Nephron progenitor cell (in vitro differentiated cells): ENCODE measurements around the gene SIPA1L3.

Experiments
- DNase-seq: peaks from one replicate; pipeline ENCODE4 v3.0.0; 2021
- H3K27ac Mint-ChIP-seq: 2 replicates; pipeline ENCODE4 v1.8.0; 2021; ENCODE audit warnings: mild to moderate bottlenecking, moderate library complexity, mixed read lengths
- H3K27me3 Mint-ChIP-seq: 2 replicates; pipeline ENCODE4 v1.8.0; 2021; ENCODE audit warnings: mild to moderate bottlenecking, low read depth, mixed read lengths; ENCODE audit not compliant: poor library complexity
- H3K36me3 Mint-ChIP-seq: 2 replicates; pipeline ENCODE4 v1.8.0; 2021; ENCODE audit warnings: low read depth, mixed read lengths
- H3K4me1 Mint-ChIP-seq: 2 replicates; pipeline ENCODE4 v1.8.0; 2021; ENCODE audit warnings: mixed read lengths
- H3K4me3 Mint-ChIP-seq: 2 replicates; pipeline ENCODE4 v1.8.0; 2021; ENCODE audit warnings: mild to moderate bottlenecking, moderate library complexity, mixed read lengths
- H3K9me3 Mint-ChIP-seq: 2 replicates; pipeline ENCODE4 v1.8.0; 2021; ENCODE audit warnings: mild to moderate bottlenecking, moderate library complexity, mixed read lengths
- TF ChIP-seq, protein P1 (sequence below): fragments of 200-600 bp; sonication (generic); IDR thresholded peaks from 2 replicates; pipeline ENCODE4 v1.5.0; 2021; ENCODE audit warnings: antibody characterized with exemption

The SIPA1L3 gene

DNA sequence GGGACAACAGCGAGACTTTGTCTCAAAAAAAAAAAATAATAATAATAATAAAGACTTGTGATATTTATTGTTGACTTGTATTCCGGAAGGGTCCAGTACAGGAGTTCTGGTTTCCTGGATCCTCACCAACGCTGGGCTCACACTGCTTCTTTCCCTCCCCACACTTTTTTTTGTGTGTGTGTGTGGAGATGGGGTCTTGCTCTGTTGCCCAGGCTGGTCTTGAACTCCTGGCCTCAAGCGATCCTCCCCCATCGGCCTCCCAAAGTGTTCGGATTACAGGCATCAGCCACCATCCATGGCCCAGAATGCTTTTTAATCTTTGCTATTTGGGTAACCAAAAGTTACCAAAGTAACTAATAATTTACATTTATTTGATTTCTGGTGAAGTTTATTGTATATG lies 39.1 kb downstream of the SIPA1L3 start:
- Mint-ChIP-seq H3K4me1 (peaks cover 40% of the 10 kb centered on the region), H3K4me3 (no peak overlapping the region), H3K9me3 (peaks cover 7% of the 10 kb centered on the region), H3K36me3 (peaks cover 30% of the 10 kb centered on the region), H3K27me3 (peaks cover 5% of the 10 kb centered on the region), H3K27ac (no peak overlapping the region)
- TF ChIP-seq, protein P1, sequence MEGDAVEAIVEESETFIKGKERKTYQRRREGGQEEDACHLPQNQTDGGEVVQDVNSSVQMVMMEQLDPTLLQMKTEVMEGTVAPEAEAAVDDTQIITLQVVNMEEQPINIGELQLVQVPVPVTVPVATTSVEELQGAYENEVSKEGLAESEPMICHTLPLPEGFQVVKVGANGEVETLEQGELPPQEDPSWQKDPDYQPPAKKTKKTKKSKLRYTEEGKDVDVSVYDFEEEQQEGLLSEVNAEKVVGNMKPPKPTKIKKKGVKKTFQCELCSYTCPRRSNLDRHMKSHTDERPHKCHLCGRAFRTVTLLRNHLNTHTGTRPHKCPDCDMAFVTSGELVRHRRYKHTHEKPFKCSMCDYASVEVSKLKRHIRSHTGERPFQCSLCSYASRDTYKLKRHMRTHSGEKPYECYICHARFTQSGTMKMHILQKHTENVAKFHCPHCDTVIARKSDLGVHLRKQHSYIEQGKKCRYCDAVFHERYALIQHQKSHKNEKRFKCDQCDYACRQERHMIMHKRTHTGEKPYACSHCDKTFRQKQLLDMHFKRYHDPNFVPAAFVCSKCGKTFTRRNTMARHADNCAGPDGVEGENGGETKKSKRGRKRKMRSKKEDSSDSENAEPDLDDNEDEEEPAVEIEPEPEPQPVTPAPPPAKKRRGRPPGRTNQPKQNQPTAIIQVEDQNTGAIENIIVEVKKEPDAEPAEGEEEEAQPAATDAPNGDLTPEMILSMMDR, result no peak
- DNase-seq, result no peak

DNA sequence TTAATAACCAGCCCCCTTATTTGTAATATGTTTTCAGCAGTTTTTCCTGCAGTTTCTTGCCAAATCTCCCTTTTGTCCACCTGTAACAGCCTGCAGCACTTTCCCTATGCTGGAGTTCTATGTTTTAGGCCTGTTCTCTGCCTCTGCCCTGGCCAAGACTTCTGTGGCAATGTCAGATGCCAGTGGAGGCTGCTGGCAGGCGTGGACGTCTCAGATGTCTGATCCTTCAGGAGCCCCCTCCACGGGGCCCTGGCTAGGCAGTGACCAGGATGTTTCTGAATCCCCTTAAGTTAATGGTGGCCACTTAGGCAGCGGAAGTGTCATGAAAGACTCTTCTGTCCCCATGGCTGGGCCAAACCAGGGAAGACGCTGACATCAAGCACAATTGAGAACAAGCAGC lies 40.8 kb downstream of the SIPA1L3 start:
- no peak overlapping the region for H3K4me3 Mint-ChIP-seq
- peaks cover 26% of the 10 kb centered on the region for H3K4me1 Mint-ChIP-seq
- H3K27me3 Mint-ChIP-seq, result peaks cover 5% of the 10 kb centered on the region
- peaks cover 9% of the 10 kb centered on the region for H3K9me3 Mint-ChIP-seq
- TF ChIP-seq, protein P1, result no peak
- peaks cover 32% of the 10 kb centered on the region for H3K36me3 Mint-ChIP-seq
- no peak for DNase-seq
- peak overlapping the region; percentile 88 for H3K27ac Mint-ChIP-seq

DNA sequence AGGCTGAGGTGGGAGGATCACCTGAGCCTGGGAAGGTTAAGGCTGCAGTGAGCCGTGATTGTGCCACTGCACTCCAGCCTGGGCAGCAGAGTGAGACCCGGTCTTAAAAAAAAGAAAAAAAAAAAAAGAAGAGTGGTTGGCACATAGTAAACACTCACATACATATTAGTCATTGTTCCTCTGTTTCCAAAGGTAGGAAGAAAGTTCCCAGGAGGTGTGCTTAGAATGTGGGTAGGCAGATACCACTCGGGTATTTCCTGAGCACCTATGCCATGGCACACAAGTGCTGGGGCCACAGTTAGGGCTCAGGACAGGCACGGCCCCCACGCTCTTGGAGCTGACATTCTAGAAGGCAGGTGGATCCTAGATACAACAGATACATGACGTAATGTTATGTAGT lies 41.4 kb downstream of the SIPA1L3 start:
- TF ChIP-seq, protein P1, result no peak
- peaks cover 32% of the 10 kb centered on the region for H3K36me3 Mint-ChIP-seq
- H3K4me3 Mint-ChIP-seq, result no peak overlapping the region
- H3K4me1 Mint-ChIP-seq, result peaks cover 24% of the 10 kb centered on the region
- peaks cover 9% of the 10 kb centered on the region for H3K9me3 Mint-ChIP-seq
- peaks cover 5% of the 10 kb centered on the region for H3K27me3 Mint-ChIP-seq
- DNase-seq, result no peak
- peak overlapping the region; percentile 88 for H3K27ac Mint-ChIP-seq

GRCh38 chr19:37950471-37951175 lies 43.6 kb downstream of the SIPA1L3 start:
- Mint-ChIP-seq H3K9me3 (peaks cover 8% of the 10 kb centered on the region), H3K4me1 (peaks cover 43% of the 10 kb centered on the region), H3K36me3 (peaks cover 35% of the 10 kb centered on the region), H3K27me3 (peaks cover 5% of the 10 kb centered on the region), H3K4me3 (no peak overlapping the region), H3K27ac (peak overlapping the region; percentile 79)
- no peak for DNase-seq
- TF ChIP-seq, protein P1, result no peak

DNA sequence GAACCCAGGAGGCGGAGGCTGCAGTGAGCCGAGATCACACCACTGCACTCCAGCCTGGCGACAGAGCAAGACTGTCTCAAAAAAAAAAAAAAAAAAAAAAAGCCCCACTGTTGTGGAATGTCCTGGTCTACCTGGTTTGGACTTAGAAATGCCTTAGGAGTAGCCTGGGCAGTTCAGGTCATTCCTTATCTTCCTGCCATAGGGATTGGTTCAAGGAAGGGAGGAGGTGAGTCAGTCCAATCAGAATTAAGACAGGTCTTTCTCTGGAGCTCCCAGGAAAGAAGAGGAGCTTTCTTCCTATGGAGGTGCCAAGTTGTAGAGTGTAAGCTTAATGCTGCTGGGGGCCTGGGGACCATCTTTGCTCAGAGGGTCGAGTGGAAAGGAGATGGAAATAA lies 44.8 kb downstream of the SIPA1L3 start:
- no peak overlapping the region for H3K4me3 Mint-ChIP-seq
- DNase-seq, result no peak
- peaks cover 5% of the 10 kb centered on the region for H3K27me3 Mint-ChIP-seq
- TF ChIP-seq, protein P1, result no peak
- H3K4me1 Mint-ChIP-seq, result peaks cover 45% of the 10 kb centered on the region
- H3K36me3 Mint-ChIP-seq, result peaks cover 38% of the 10 kb centered on the region
- H3K9me3 Mint-ChIP-seq, result peaks cover 10% of the 10 kb centered on the region
- no peak overlapping the region for H3K27ac Mint-ChIP-seq
